ENCODE data around the gene NACA.
"Not testable (repeated sequence)": the region's sequence is repeated elsewhere in the genome, so short reads cannot be mapped to it uniquely, and the experiment has no call there.

The NACA gene

DNA sequence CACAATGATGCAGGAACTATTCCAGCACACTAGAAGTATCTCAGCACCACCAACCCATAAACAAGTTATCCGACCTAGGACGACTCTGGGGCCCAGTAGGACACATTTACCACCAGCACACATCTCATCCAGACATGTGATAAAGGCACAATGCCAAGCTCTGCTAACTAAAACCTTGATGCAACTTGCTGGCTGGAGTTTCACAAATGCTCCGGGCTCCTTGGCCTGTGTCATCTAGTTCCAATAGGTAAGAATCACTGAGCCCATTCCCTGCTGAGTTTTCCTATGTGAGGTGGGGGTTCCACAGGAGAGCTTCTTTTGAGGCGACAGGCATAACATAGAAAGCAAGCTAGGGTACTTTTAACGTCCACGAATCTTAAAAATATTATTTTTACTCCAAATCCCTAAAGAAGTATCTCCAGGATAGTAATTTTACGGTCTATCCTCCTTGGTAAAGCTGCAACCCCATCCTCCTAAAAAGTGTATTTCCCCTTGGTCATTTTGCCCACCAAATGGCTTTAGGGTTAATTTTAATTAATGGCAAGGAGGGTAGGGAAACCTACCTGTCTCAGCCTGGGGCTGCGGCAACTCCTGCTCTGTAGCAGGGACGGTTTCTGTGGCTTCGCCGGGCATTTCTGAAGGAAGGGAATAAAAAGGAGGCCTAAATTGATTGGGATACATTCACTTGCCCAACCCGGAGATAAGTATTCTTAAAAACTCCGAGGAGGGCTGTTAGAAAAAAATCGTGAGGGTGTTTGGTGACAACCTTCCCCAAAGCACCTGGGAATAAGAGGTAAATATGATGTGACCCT, 1.0 kb downstream of the NACA start:
- no peak for DNase-seq (ENCODE audit: low spot score)

DNA sequence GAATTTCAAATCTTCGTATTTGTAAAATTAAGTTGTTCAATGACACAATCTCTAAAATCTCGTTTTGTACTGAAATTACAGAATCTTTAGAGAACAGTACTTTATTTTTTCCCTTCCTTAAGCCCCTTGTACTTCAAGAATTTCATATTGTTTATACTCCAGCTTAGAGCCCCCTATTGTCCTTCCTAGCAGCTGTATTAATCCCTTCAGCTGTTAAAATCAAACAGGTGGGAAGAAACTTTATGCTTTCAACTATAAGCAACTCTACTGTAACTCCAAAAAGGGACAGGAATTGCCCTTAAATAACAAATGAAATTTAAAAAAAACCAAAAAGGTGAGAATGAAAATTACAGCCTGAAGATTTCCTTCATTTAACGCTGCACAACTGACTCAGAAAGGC, 1.7 kb downstream of the NACA start:
- no peak for DNase-seq (ENCODE audit: low spot score)

DNA sequence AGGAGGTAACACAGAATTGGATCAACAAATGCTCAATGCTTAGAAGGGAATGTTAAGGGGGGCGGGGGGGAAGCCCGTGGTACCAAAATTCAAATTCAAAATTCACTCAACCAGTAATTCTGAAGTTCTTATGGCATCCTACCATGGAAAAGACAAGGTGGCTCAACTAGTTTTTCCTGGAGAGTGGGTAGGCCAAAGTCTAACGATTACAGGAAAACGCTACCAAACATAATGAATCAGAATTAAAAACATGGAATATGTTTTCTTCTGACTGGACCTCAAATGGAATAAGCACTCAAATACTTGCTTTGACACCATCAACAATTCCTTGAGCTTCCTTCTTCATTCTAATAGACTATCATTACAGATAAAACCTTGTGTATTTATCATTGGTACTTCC, 2.3 kb downstream of the NACA start:
- no peak for DNase-seq (ENCODE audit: low spot score)

DNA sequence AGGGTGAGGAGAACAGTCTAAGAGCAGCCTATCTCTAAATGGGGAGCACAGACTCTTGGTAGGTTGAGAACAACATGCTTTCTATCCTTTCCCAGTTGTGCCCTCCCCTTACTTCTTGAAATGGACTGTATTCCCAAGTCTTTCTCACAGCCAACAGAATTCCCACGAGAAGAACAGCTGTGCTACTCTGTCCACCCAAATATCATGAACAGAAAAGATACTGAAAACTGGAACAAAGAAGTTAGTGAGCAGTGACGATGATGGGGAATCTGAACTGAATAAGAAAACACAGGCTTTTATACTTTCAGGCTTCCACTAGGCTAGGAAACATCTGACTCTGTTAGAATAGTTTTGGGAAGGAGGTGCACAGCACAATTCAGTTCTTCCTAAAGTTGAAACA, 3.4 kb downstream of the NACA start:
- DNase-seq (ENCODE audit: low spot score), result no peak

DNA sequence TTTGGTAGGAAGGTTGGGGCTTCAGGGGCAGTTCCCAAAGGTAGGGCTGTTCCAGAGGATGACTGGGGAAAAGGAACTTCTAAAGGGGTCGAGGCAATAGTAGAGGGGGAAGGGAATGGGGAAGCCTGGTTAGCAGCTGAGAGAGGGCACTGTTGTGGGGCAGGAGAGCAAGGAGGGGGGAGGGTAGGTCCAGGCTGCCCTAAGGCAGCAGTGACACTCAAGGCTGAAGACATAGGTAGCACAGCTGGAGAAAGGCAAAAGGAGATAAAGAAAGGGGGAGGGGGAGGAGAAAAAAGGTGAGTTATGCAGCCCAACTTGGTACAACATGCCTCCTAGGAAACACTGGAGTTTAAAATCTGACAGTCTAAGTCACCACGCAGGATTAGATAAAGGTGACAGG, 3.9 kb downstream of the NACA start:
- DNase-seq (ENCODE audit: low spot score), result no peak

DNA sequence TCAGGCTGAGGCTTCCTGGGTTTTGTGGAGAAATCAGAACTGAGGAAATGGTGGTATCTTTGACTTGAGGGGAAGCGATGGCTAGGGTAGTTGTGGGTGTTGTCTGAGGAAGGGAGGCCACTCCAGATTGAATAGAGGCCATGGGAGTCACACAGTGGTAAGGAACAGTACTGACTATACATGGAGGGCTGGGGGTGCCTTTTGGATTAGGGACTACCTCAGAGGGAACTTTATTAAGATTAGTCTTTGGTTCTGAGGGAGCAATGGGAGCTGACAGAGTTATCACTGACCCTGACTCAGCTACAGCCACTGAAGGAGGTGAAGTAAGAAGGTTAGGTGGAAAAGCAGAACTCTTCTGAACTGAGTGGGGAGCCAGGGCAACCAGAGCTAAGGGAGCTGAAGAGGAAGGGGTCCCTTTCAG, 4.4 kb downstream of the NACA start:
- DNase-seq (ENCODE audit: low spot score), result no peak

DNA sequence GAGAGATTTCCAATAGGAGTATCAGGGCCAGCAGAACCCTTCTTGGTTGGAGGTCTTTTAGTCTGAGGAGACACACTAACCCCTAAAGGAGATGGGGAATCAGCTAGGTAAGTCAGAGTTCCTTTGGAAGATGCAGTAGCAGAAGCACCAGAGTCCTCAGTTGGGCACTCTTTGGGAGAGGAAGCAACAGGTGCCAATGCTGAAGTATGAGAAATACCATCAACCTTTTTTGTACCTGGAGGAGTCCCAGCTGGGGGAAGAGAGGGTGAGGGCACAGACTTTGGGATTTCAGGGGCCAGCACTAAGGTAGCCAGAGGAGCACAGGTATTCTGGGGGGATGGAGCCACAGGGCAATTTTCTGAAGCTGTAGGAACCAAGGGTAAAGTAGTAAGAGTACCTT, 6.0 kb downstream of the NACA start:
- DNase-seq (ENCODE audit: low spot score), result no peak

DNA sequence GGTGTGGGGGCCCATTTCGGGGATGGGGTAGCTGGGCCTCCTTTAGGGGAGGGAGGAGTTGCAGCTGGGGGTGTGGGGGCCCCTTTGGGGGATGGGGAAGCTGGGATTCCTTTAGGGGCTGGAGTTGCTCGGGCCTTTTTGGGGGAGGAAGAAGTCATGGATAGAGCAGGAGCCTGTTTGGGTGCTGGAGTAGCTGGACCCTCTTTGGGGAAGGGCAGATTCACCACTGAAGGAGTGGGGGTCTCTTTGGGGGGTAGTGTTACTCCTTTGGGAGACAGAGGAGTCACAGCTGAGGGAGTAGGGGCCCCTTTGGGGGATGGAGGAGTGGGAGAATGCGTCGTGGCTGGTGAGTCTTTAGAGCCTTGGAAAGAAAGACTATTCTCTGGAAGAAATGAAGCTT, 6.5 kb downstream of the NACA start:
- DNase-seq (ENCODE audit: low spot score), result no peak

DNA sequence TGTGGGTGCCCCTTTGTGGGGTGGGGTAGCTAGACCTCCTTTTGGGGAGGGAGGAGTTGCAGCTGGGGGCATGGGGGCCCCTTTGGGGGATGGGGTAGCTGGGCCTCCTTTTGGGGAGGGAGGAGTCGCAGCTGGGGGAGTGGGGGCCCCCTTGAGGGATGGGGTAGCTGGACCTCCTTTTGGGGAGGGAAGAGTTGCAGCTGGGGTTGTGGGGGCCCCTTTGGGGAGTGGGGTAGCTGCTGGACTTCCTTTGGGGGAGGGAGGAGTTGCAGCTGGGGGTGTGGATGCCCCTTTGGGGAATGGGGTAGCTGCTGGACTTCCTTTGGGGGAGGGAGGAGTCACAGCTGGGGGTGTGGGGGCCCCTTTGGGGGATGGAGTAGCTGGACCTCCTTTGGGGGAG, 7.0 kb downstream of the NACA start:
- DNase-seq (ENCODE audit: low spot score), result no peak

DNA sequence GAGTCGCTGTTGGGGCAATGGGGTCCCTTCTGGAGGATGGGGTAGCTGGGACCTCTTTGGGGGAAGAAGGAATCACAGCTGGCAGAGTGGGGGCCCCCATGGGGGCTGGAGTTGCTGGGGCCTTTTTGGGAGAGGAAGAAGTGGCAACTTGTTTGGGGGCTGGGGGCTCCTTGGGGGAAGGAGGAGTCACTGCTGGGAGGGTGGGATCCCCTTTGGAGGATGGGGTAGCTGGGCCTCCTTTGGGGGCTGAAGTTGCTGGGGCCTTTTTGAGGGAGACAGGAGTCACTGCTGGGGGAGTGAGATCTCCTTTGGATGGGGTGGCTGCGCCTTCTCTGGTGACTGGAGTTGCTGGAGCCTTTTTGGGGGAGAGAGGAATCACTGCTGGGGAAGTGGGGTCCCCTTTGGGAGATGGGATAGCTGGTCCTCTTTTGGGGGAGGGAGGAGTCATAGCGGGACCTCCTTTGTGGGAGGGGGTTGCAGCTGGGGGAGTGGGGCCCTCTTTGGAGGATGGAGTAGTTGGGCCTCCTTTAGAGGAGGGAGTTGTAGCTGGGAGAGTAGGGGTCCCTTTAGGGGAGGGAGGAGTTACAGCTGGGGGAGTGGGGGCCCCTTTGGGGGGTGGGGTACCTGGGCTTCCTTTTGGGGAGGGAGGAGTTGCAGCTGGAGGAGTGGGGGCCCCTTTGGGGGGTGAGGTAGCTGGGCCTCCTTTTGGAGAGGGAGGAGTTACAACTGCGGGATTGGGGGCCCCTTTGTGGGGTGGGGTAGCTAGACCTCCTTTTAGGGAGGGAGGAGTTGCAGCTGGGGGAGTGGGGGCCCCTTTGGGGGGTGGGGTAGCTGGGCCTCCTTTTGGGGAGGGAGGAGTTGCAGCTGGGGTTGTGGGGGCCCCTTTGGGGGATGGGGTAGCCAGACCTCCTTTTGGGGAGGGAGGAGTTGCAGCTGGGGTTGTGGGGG, 7.9 kb downstream of the NACA start:
- no peak for DNase-seq (ENCODE audit: low spot score)

DNA sequence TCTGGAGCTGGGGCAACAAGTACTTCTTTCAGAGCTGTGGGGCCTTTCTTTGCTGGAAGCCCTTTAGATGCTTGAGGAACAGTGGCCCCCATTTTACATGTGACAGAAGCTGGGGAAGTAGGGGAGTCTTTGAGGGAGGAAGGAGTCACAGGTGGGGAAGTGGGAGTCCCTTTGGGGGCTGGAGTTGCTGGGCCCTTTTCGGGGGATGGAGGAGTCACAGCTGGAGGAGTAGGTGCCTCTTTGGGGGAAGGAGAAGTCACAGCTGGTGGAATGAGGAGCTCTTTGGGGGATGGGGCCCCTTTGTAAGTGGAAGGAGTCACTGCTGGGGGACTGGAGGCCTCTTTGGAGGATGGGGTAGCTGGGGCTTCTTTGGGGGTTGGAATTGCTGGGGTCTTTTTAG, 8.6 kb downstream of the NACA start:
- no peak for DNase-seq (ENCODE audit: low spot score)

DNA sequence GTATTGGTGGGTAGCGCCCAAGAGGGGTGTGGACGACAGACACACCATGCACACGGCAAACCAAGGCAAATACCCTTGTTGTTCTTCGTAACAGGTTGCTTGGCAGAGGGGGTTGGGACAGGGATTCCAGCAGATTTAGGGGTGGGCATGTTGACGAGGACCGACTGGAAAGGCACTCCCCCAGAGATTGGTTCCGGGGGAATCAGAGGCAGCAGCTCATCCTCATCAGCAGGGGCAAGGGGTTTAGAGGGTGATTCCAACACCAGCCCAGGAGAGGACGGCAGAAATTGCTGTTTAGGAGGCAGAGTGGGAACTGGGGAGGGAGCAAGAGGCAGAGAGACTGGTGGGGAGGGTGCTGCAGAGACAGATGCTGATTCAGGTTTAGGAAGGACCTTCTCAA, 9.3 kb downstream of the NACA start:
- no peak for DNase-seq (ENCODE audit: low spot score)

DNA sequence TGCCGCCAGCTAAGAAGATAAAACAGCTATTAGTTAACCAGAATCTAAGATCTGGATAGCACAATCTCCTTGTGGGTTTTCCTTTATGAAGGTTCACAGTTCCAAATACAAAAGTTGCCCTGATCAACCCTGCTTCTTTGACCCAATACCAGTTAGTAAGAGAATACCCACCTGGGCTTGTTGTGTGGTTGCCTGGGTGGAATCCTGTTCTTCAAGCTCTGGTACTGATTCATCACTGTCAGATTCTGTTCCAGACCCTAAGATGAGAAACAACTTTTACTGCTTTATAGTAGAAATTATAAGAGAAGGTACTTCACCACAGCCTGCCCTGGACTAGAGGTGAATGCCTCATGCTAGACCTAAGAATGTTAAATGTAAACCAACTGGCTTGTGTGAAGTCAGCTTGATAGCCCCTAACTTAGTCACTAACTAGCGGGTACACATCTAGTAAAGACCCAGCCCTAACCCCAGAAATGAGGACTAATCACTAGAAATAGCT, 10.6 kb downstream of the NACA start:
- no peak for DNase-seq (ENCODE audit: low spot score)

DNA sequence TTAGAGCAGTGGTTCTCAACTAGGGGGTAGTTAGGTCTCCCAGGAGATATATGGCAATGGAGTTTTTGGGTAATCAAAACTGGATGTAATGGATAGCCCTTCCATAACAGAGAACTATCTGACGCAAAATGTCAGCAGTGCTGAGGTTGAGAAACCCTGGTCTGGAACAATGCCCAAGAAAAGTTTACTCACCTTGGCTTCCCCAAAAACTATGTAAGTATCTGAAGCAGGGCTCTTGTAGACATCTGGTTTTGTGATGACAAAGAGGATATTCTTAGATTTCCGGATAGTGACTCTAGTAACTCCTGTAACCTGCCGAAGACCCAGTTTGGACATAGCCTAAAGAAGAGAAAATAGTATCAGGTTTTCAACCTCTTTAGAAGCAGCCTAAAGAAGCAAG, 11.8 kb downstream of the NACA start:
- DNase-seq (ENCODE audit: low spot score), result no peak

DNA sequence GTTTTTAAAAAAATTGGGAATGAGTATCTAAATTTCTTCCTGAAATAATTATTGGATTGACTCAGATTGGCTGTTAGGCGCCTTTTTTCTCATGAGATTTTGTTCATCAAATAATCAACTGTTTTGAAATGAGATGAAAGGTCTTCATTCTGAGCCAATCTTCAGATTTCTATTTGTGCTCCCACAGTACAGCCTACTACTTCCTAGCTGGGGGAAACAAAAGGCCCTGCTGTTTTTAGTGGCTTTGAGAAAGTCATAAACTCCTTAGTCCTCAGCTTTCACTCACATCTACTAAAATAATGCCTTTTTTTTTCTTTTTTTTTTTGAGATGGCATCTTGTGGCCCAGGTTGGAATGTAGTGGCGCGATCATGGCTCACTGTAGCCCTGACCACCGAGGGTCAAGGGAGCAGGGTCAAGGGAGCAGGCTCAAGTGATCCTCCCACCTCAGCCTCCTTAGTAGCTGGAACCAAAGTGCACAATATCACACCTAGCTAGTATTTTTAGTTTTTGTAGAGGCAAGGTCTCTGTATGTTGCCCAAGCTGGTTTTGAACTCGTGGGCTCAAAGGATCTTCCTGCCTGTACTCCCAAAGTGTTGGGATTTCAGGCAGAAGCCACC, 15.2 kb downstream of the NACA start:
- DNase-seq (ENCODE audit: low spot score), result no peak

DNA sequence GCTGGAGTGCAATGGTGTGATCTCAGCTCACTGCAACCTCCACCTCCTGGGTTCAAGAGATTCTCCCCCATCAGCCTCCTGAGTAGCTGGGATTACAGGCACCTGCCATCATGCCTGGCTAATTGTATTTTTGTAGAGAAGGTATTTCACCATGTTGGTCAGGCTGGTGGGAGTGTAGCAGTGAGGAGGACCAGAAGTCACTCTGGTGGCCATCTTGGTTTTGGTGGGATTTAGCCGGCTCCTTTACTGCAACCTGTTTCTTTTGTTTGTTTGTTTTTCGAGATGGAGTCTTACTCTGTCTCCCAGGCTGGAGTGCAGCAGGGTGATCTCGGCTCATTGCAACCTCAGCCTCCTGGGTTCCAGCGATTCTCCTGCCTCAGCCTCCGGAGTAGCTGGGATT, 20.6 kb downstream of the NACA start:
- DNase-seq (ENCODE audit: low spot score), result not testable (repeated sequence)

DNA sequence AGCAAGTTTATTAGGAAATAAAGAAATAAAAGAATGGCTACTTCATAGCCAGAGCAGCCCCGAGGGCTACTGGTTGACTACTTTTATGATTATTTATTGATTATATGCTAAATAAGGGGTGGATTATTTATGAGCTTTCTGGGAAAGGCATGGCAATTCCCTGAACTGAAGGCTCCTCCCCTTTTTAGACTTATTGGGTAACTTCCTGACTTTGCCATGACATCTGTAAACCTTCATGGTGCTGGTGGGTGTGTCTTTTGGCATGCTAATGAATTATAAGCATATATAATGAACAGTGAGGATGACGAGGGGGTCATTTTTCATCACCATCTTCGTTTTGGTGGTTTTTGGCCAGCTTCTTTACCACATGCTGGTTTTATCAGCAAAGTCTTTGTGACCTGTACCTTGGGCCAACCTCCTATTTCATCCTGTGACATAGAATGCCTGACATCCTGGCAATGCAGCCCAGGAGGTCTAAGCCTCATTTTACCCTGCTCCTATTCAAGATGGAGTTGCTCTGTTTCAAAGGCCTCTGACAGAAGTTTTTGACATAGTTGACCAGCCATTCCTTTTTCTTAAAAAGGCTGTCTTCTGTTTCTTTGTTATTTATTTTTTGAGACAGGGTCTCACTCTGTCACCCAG, 26.0 kb downstream of the NACA start:
- no peak for DNase-seq (ENCODE audit: low spot score)

DNA sequence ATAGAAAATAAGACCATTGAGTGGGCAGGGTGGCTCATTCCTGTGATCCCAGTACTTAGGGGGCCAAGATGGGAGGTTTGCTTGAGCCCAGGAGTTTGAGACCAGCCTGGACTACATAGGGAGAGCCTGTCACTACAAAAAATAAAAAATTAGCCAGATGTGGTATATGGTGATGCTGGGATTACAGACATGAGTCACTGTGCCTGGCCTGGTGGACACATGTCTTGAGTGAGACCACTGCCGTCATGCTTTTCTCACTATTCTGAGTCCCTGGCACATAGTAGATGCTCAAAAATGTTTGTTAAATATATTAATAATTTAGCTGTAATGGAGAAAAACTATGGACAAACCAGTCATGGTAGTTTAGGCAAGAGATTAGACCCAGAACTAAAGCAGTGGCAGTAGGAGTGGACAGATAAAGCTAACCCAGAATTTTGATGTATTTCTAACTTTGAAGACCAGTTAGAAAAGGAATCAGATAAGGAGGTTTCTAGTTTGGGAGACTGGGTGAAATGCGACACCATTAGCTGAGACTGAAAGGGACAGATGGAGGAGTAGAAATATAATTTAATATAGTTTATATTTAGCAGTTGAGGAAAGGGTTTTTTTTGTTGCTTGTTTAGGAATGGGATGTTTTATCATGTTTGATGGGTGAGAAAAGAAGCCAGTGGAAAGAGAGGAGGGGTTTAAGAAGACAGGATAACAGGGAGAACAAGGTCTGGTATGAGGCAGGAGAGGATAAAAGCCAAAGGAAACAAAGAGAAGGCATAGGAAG, 29.6 kb downstream of the NACA start:
- DNase-seq (ENCODE audit: low spot score), result no peak

DNA sequence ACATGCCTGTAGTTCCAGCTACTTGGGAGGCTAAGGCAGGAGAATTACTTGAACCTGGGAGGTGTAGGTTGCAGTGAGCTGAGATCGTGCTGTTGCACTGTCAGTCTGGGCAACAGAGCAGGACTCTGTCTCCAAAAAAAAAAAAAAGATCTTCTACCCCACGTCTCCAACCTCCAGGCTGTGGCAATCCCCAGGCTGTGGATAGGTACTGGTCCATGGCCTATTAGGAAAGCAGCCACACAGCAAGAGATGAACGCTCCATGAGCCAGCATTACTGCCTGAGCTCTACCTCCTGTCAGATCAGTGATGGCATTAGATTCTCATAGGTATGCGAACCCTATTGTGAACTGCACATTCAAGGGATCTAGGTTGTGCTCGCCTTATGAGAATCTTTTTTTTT, 30.9 kb downstream of the NACA start:
- DNase-seq (ENCODE audit: low spot score), result no peak

DNA sequence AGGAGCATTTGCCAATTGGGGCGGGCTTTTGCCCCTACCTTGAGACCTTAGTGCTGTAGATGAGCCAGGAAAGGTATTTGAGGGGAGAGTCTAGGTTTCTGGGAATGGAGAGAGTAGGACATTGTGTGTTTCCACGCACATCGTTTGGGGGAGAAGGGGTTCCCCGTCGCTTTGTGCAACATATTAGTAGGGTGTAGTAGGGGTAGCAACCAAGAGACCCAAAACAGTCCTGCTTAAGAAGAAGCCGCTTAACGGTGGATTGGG, 36.3 kb downstream of the NACA start:
- DNase-seq (ENCODE audit: low spot score), result no peak

DNA sequence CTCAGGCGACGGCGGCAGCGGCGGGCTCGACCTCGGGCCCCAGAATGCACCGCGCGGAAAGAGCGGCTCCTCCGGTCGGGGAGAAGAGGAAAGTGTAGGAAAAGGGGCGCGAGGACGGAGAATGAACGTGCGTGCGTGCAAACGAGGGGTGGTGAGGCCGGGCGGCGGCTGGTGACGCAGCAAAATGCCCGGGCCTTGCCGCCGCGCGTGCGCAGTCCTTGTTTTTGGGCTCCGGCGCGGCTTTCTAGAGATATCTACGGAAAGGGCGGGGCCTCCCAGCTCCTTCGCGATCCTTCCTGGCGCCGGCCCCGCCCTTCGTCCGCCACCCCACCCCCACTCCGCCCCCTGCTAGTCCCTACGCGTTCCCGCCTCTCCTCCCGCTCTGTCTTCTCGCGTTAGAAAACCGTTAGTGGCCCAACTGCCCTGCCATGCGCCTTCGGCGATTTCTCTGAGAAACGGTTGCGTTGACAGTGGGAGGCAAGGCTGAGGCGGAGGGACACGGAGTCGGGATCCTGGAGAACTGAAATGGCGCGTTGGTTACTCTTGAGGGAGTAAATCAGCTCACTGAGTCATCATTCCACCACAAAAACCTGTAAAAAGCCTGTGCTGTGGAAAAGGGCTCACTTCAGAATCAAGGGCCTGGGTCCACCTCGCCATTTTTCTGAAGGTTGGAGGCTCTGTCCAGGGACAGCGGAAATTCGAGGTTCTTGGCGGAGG, 36.8 kb downstream of the NACA start, which contains the start of gene PTGES3:
TSS of gene PTGES3 (minus strand) at position 156 of the 717 bp plus-strand sequence. CDS start 285 bp downstream, outside the sequence.
- DNase-seq (ENCODE audit: low spot score), result peak; percentile 98

Measured in D341Med (cell line).